C4-2B (cell line): ENCODE measurements around the gene SPINDOC.

ENCODE experiments used
- ZFX ChIP-seq: fragments of 450-650 bp; IDR thresholded peaks from 2 replicates; pipeline ENCODE4 v1.6.1; 2017
- TF ChIP-seq, protein P1 (sequence below): fragments of 450-650 bp; conservative IDR thresholded peaks from 2 replicates; pipeline ENCODE4 v1.5.1; 2017; ENCODE audit warnings: mild to moderate bottlenecking

GRCh38 chr11:63821411-63821810, 8.2 kb downstream of the SPINDOC start:
- TF ChIP-seq, protein P1, sequence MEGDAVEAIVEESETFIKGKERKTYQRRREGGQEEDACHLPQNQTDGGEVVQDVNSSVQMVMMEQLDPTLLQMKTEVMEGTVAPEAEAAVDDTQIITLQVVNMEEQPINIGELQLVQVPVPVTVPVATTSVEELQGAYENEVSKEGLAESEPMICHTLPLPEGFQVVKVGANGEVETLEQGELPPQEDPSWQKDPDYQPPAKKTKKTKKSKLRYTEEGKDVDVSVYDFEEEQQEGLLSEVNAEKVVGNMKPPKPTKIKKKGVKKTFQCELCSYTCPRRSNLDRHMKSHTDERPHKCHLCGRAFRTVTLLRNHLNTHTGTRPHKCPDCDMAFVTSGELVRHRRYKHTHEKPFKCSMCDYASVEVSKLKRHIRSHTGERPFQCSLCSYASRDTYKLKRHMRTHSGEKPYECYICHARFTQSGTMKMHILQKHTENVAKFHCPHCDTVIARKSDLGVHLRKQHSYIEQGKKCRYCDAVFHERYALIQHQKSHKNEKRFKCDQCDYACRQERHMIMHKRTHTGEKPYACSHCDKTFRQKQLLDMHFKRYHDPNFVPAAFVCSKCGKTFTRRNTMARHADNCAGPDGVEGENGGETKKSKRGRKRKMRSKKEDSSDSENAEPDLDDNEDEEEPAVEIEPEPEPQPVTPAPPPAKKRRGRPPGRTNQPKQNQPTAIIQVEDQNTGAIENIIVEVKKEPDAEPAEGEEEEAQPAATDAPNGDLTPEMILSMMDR: no peak
- no peak for TF ChIP-seq ZFX
